Tibial nerve (tissue), 4 donors: ENCODE results near the gene RAB3C. TPM values are rescaled to one million over a fixed set of nuclear protein-coding genes. Genes with fewer than 3 reads are reported as not detected.

Experiments used
- DNase-seq, 2 donors: peaks; one replicate each; pipeline ENCODE4 v3.0.0-alpha.2; 2019; ENCODE audit warnings: low spot score in 2 of 2
- H3K27ac ChIP-seq, 4 donors: fragments of 200-600 bp; sonication (generic) in 3 of 4; one replicate each; pipeline ENCODE4 v1.5.1; 2017 to 2019; ENCODE audit warnings: mild to moderate bottlenecking in 1 of 4
- H3K27me3 ChIP-seq, 2 donors: fragments of 200-600 bp; sonication (generic) in 1 of 2; one replicate each; pipeline versions ENCODE4 v1.5.1 to v1.6.0; 2017 to 2019
- H3K36me3 ChIP-seq, 3 donors: fragments of 200-600 bp; sonication (generic); one replicate each; pipeline ENCODE4 v1.5.1; 2018 to 2019
- H3K4me1 ChIP-seq, 4 donors: fragments of 200-600 bp; sonication (generic) in 3 of 4; one replicate each; pipeline ENCODE4 v1.5.1; 2017 to 2019
- H3K4me3 ChIP-seq, 4 donors: fragments of 200-600 bp; sonication (generic) in 3 of 4; one replicate each; pipeline ENCODE4 v1.5.1; 2017 to 2019; ENCODE audit warnings: mild to moderate bottlenecking in 1 of 4, moderate library complexity in 1 of 4
- H3K9me3 ChIP-seq, 4 donors: fragments of 200-600 bp; sonication (generic) in 3 of 4; one replicate each; pipeline ENCODE4 v1.5.1; 2017 to 2019
- EP300 ChIP-seq, 2 donors: sonication (generic); formaldehyde crosslinking; IDR thresholded peaks; one replicate each; pipeline ENCODE4 v1.6.1; 2017; ENCODE audit warnings: antibody characterized with exemption in 2 of 2, mild to moderate bottlenecking in 1 of 2
- POLR2A ChIP-seq, 2 donors: fragments of 450-650 bp; IDR thresholded peaks; one replicate each; pipeline ENCODE4 v1.6.1; 2017; ENCODE audit warnings: antibody characterized with exemption in 2 of 2, mild to moderate bottlenecking in 2 of 2, moderate library complexity in 2 of 2
- WGBS, 2 donors: methylation state at CpG; one replicate each; pipeline ENCODE4 v1.1.5; 2018; 5-methylcytosine and 5-hydroxymethylcytosine counted together
- total RNA-seq, 4 donors: library from RNA; depleted of rRNA; stranded (reverse); fragments of >200 nt; gene quantifications; one replicate each; pipeline ENCODE4 v1.1.0, GENCODE V29; 2016
- TF ChIP-seq, protein P1 (sequence below), 5 experiments: fragments of 200-600 bp in 3 of 5; fragments of 450-650 bp in 2 of 5; sonication (generic) in 3 of 5; IDR thresholded peaks; one replicate each; pipeline ENCODE4 v1.5.1; 2016 to 2019; ENCODE audit warnings: antibody characterized with exemption in 5 of 5, mild to moderate bottlenecking in 3 of 5, moderate library complexity in 2 of 5

The RAB3C gene
- total RNA-seq, 4 donors from 2014 or later = under 0.01 to 1.2 (median 1.0) TPM

DNA sequence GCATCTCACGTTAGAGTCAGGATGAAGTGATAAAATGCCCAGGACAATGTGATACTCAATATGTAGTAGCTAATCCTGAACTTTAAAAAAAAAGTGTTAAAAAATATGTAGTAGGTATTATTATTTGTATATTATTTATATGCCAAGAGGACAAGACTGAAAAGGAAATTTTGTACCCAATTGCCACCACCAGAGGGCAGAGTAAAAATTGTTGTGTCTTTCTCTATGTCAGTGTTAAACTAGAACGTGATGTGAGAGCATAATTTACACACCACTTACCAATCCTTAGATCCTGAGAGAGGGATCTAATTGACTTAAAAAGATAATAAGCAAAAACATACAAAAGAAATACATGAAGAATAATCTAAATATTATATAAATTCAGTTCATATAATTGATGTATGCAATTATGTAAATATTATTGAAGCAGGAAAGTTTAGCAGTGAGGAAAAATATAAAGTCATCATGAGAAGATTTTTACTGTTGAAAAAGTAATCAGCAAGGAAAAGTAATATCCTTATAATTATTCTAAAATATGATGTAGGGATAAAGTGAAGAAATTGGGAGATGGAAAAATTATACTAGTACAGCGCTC lies 288.9 kb downstream of the RAB3C start:
- Histone ChIP-seq H3K27me3 (no peaks in the 10 kb centered on the region), H3K4me3 (no peak overlapping the region), H3K27ac (no peak overlapping the region), H3K9me3 (no peaks in the 10 kb centered on the region), H3K36me3 (no peaks in the 10 kb centered on the region), H3K4me1 (no peaks in the 10 kb centered on the region)
- peak in 1 of 2 donors; percentile 41 for DNase-seq
- TF ChIP-seq, protein P1, sequence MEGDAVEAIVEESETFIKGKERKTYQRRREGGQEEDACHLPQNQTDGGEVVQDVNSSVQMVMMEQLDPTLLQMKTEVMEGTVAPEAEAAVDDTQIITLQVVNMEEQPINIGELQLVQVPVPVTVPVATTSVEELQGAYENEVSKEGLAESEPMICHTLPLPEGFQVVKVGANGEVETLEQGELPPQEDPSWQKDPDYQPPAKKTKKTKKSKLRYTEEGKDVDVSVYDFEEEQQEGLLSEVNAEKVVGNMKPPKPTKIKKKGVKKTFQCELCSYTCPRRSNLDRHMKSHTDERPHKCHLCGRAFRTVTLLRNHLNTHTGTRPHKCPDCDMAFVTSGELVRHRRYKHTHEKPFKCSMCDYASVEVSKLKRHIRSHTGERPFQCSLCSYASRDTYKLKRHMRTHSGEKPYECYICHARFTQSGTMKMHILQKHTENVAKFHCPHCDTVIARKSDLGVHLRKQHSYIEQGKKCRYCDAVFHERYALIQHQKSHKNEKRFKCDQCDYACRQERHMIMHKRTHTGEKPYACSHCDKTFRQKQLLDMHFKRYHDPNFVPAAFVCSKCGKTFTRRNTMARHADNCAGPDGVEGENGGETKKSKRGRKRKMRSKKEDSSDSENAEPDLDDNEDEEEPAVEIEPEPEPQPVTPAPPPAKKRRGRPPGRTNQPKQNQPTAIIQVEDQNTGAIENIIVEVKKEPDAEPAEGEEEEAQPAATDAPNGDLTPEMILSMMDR (IDR thresholded peaks at IDR 0.05) = peak; percentile 31 to 59 (median 46)
- TF ChIP-seq EP300 (IDR thresholded peaks at IDR 0.05) = no peak
- WGBS, 2 donors = 55 to 57% methylated on average over 3 of the region's 3 CpGs

DNA sequence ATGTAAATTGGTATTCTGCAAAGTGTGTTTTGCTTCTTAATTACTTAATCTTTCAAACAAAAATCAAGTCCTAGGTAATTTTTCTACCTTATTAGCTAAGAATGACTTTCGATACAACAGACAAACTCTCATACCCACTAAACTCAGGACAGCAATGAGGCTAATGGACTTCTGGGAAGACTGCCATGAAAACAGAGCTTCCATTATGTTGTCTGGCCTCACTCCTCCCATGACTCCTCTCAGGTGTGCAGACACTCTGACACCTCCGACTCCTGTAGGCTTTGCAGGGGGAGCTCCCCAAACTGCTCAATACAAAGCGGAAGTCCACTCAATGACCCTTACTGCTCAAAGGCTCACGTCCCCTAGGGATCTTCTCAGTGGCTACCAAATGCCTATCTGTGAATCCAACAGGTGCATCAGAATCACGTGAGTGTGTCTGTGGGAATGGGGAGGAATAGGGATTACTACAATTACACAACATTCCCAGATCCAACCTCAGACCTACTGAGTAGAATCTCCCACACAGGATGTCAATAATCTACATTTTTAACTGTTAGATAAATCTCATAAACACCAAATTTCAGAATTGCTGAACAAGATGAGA lies 289.9 kb downstream of the RAB3C start:
- H3K36me3 ChIP-seq = no peaks in the 10 kb centered on the region
- WGBS, 2 donors = 89 to 96% methylated on average over 5 of the region's 5 CpGs
- TF ChIP-seq, protein P1 (IDR thresholded peaks at IDR 0.05) = no peak
- TF ChIP-seq EP300 (IDR thresholded peaks at IDR 0.05) (no peak), POLR2A (IDR thresholded peaks at IDR 0.05) (no peak)
- H3K27ac ChIP-seq = no peak overlapping the region
- H3K9me3 ChIP-seq = no peaks in the 10 kb centered on the region
- no peak overlapping the region for H3K4me3 ChIP-seq
- no peaks in the 10 kb centered on the region for H3K27me3 ChIP-seq
- DNase-seq = no peak
- H3K4me1 ChIP-seq = no peaks in the 10 kb centered on the region

DNA sequence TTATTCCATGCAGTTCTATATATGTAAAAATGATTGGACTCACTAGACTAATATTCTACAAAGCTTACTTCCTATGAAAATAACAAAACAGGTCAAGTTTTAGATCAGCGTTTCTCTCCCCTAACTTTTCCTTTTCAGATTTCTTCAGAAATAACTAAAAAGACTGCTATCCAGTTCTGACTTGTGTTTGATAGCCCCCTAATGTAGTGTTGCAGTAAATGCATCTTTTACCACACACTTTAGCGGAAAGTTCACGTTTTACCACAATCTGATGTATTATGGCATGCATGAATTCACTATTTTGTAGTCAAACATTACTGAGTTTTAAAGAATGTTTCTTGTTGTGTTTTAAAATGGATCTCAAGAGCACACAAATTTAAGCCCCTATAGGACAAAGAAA lies 292.7 kb downstream of the RAB3C start:
- H3K36me3 ChIP-seq = no peaks in the 10 kb centered on the region
- no peaks in the 10 kb centered on the region for H3K27me3 ChIP-seq
- no peak overlapping the region for H3K27ac ChIP-seq
- no peak for DNase-seq
- H3K4me3 ChIP-seq = no peak overlapping the region
- TF ChIP-seq EP300 (IDR thresholded peaks at IDR 0.05) (no peak), POLR2A (IDR thresholded peaks at IDR 0.05) (no peak)
- TF ChIP-seq, protein P1 (IDR thresholded peaks at IDR 0.05) = no peak
- WGBS, 2 donors = 46 to 53% methylated on average over 3 of the region's 3 CpGs
- no peaks in the 10 kb centered on the region for H3K9me3 ChIP-seq
- H3K4me1 ChIP-seq = no peaks in the 10 kb centered on the region

DNA sequence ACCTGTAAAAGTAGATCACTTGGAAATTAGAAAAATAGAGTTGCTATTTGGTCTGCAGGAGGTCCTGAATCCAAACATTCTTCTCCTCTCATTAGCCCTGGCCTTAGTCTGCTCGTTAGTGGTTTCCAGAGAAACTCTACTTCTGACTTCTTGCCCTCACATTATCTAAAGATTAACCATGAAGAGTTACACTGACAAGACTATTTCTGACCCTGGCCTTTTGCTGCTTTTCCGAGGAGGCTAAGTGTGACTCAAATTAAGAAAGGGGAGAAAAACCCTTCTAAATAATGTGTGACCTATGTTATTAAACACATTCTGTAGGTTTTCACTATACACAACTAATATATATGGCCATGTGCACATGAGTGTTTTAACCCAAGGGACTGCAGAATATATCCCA lies 302.4 kb downstream of the RAB3C start:
- DNase-seq = no peak
- peaks cover 0 to 26% (median 0%) of the 10 kb centered on the region in 4 donors for H3K4me1 ChIP-seq
- WGBS, 2 donors = 47 to 65% methylated on average over 2 of the region's 2 CpGs
- H3K27me3 ChIP-seq = no peaks in the 10 kb centered on the region
- H3K27ac ChIP-seq = no peak overlapping the region
- no peak overlapping the region for H3K4me3 ChIP-seq
- peaks cover 0 to 4% (median 0%) of the 10 kb centered on the region in 4 donors for H3K9me3 ChIP-seq
- TF ChIP-seq POLR2A (IDR thresholded peaks at IDR 0.05) (no peak), EP300 (IDR thresholded peaks at IDR 0.05) (no peak)
- TF ChIP-seq, protein P1 (IDR thresholded peaks at IDR 0.05) = no peak
- no peaks in the 10 kb centered on the region for H3K36me3 ChIP-seq
